Psoas muscle (tissue), 8 donors: Measurements from ENCODE around the gene A3GALT2. TPM values are rescaled to one million over a fixed set of nuclear protein-coding genes. Genes with fewer than 3 reads are reported as not detected.
"Not testable (repeated sequence)": the region's sequence is repeated elsewhere in the genome, so short reads cannot be mapped to it uniquely, and the experiment has no call there.

Source experiments
- ATAC-seq, 4 donors: fragments of 200-7000 bp; cut with Tn5 transposase; one replicate each; pipeline ENCODE4 v1.9.1; 2020; ENCODE audit warnings: moderate library complexity in 3 of 4, mild to moderate bottlenecking in 2 of 4
- DNase-seq, 2 donors: peaks; one replicate each; pipeline ENCODE4 v3.0.0-alpha.2; 2020
- H3K27ac ChIP-seq: fragments of 200-600 bp; one replicate; pipeline ENCODE4 v1.8.0; 2022
- H3K27me3 ChIP-seq, 3 donors: fragments of 200-600 bp in 1 of 3; one replicate each; pipeline versions ENCODE4 v1.6.1 to v1.8.0; 2013 to 2022; ENCODE audit warnings: low read length in 2 of 3, mild to moderate bottlenecking in 2 of 3, moderate library complexity in 1 of 3; ENCODE audit not compliant: insufficient read depth in 3 of 3
- H3K36me3 ChIP-seq, 2 donors: fragments of 200-600 bp in 1 of 2; one replicate each; pipeline versions ENCODE4 v1.6.1 to v1.8.0; 2013 to 2022; ENCODE audit warnings: low read depth in 1 of 2, mild to moderate bottlenecking in 1 of 2, moderate library complexity in 1 of 2; ENCODE audit not compliant: insufficient read depth in 1 of 2
- H3K4me1 ChIP-seq: fragments of 200-600 bp; one replicate; pipeline ENCODE4 v1.8.0; 2022
- H3K4me3 ChIP-seq: fragments of 200-600 bp; one replicate; pipeline ENCODE4 v1.8.0; 2022; ENCODE audit warnings: mild to moderate bottlenecking
- H3K9me3 ChIP-seq: fragments of 200-600 bp; one replicate; pipeline ENCODE4 v1.8.0; 2022
- CTCF ChIP-seq: fragments of 200-600 bp; IDR thresholded peaks from one replicate; pipeline ENCODE4 v1.8.0; 2022; ENCODE audit warnings: antibody characterized with exemption
- WGBS, 3 donors: extraction: QIAGEN DNeasy Blood & Tissue Kit; methylation state at CpG; one replicate each; pipeline versions ENCODE4 v1.1.6 to v1.1.7; 2013; 5-methylcytosine and 5-hydroxymethylcytosine counted together
- intact Hi-C, 2 donors: fragments of 100-400 bp; cut with DNase I; formaldehyde crosslinking; loops; one replicate each; pipeline versions ENCODE4 v1.11.0 to v1.14.2; 2022
- polyA plus RNA-seq, 3 donors: library from polyadenylated mRNA; stranded (reverse); fragments of 200-250 nt; gene quantifications; one replicate each; pipeline ENCODE4 v1.2.3, GENCODE V29; 2013
- total RNA-seq, 4 donors: library from RNA; stranded (reverse); fragmentation: NEBNext Ultra II Directional in 2 of 4; extraction: Animal tissue kit (Norgen Biotek cat#: 25700) in 2 of 4; gene quantifications; one replicate each; pipeline versions ENCODE4 v1.2.1 to v1.2.4, GENCODE V29; 2021 to 2023
- donor health status: healthy with polysubstance abuse.
- donor health status: DM: no; HTN: no; CAD: no; lungs with moderate emphysema.
- donor health status: Bipolar disorder and iron deficiency.
- donor health status: healthy.
- donor health status: DM: yes; HTN: yes; CAD: no.
- donor health status: DM: no; HTN: no; CAD: no.
- donor health status: DM: no; HTN: no; CAD: no.
- donor health status: DM: yes; HTN: yes; CAD: no.

The A3GALT2 gene
- total and polyA plus RNA-seq, 7 donors = not detected

- ATAC-seq = no peak
- Histone ChIP-seq H3K4me1 (peaks cover 4% of the 10 kb centered on the region), H3K27me3 (peaks cover 0 to 4% (median 3%) of the 10 kb centered on the region in 3 donors), H3K4me3 (no peak overlapping the region), H3K36me3 (no peaks in the 10 kb centered on the region), H3K9me3 (no peaks in the 10 kb centered on the region), H3K27ac (no peak overlapping the region)
- intact Hi-C loops = no loop called here
- TF ChIP-seq CTCF = no peak
- DNase-seq = no peak
- WGBS, 3 donors = 67 to 85% (median 74%) methylated on average over 8 of the region's 8 CpGs
Measured at GRCh38 chr1:33310702-33311101, 10.2 kb downstream of the A3GALT2 start.

- ATAC-seq, H3K27ac ChIP-seq, H3K4me3 ChIP-seq, H3K36me3 ChIP-seq, intact Hi-C loops, H3K9me3 ChIP-seq, H3K27me3 ChIP-seq, H3K4me1 ChIP-seq: not testable (repeated sequence)
- peak in 1 of 2 donors; percentile 34 for DNase-seq
- 90 to 98% (median 94%) methylated on average over 19 to 32 of the region's 32 CpGs for WGBS, 3 donors
Measured at GRCh38 chr1:33309351-33309750, 11.5 kb downstream of the A3GALT2 start.

GRCh38 chr1:33307494-33307864 is 13.4 kb downstream of the A3GALT2 start:
- no peak overlapping the region for H3K27ac ChIP-seq
- DNase-seq (no peak), ATAC-seq (no peak)
- intact Hi-C loops = no loop called here
- peaks cover 4% of the 10 kb centered on the region for H3K4me1 ChIP-seq
- peaks cover 0 to 4% (median 3%) of the 10 kb centered on the region in 3 donors for H3K27me3 ChIP-seq
- TF ChIP-seq CTCF = no peak
- H3K36me3 ChIP-seq = no peaks in the 10 kb centered on the region
- H3K4me3 ChIP-seq = no peak overlapping the region
- no peaks in the 10 kb centered on the region for H3K9me3 ChIP-seq
- WGBS, 3 donors = 69 to 85% (median 79%) methylated on average over 3 to 5 of the region's 5 CpGs

- peaks cover 4% of the 10 kb centered on the region for H3K4me1 ChIP-seq
- peak in 3 of 4 donors; percentile 40 to 75 (median 60) for ATAC-seq
- peaks cover 0 to 4% (median 3%) of the 10 kb centered on the region in 3 donors for H3K27me3 ChIP-seq
- no peaks in the 10 kb centered on the region for H3K9me3 ChIP-seq
- intact Hi-C loops = no loop called here
- H3K4me3 ChIP-seq = peak overlapping the region; percentile 48
- H3K36me3 ChIP-seq = no peaks in the 10 kb centered on the region
- peak; percentile 50 to 74 for DNase-seq
- no peak overlapping the region for H3K27ac ChIP-seq
- no peak for TF ChIP-seq CTCF
- 11 to 18% (median 16%) methylated on average over 76 to 113 of the region's 113 CpGs for WGBS, 3 donors
Measured at GRCh38 chr1:33306653-33307493, 14.0 kb downstream of the A3GALT2 start.

- H3K27me3 ChIP-seq = peaks cover 0 to 4% (median 3%) of the 10 kb centered on the region in 3 donors
- DNase-seq = no peak
- WGBS, 3 donors = 66 to 68% (median 68%) methylated on average over 20 of the region's 20 CpGs
- peak in 1 of 4 donors; percentile 9 for ATAC-seq
- no peaks in the 10 kb centered on the region for H3K36me3 ChIP-seq
- intact Hi-C loops = no loop called here
- H3K9me3 ChIP-seq = no peaks in the 10 kb centered on the region
- peak overlapping the region; percentile 48 for H3K4me3 ChIP-seq
- no peak overlapping the region for H3K27ac ChIP-seq
- peaks cover 4% of the 10 kb centered on the region for H3K4me1 ChIP-seq
- no peak for TF ChIP-seq CTCF
Measured at GRCh38 chr1:33305816-33306652, 14.9 kb downstream of the A3GALT2 start.
